GM06990 (cell line): ENCODE measurements around the gene CDRT4.

Source experiments
- DNase-seq: peaks from one replicate; pipeline ENCODE4 v3.0.0-alpha.2; 2011; ENCODE audit not compliant: insufficient read length; ENCODE audit errors: extremely low read depth
- H3K27me3 ChIP-seq: replicated peaks from 2 replicates; pipeline ENCODE4 v1.6.0; 2011; ENCODE audit warnings: low read length; ENCODE audit not compliant: control insufficient read depth, insufficient read depth
- H3K36me3 ChIP-seq: 2 replicates; pipeline ENCODE4 v1.5.1; 2011; ENCODE audit warnings: low read length; ENCODE audit not compliant: control insufficient read depth, insufficient read depth
- H3K4me3 ChIP-seq: replicated peaks from 2 replicates; pipeline ENCODE4 v1.5.1; 2011; ENCODE audit warnings: low read depth, mild to moderate bottlenecking, control low read depth, low read length
- CTCF ChIP-seq: IDR thresholded peaks from 2 replicates; pipeline ENCODE4 v1.5.1; 2011; ENCODE audit warnings: low read length, control low read depth, mild to moderate bottlenecking, inconsistent platforms; ENCODE audit not compliant: insufficient read depth, poor library complexity, severe bottlenecking

The CDRT4 gene

GRCh38 chr17:15512071-15512709 lies 44.8 kb upstream of the CDRT4 start:
- Histone ChIP-seq H3K27me3 (no peaks in the 10 kb centered on the region), H3K4me3 (no peak overlapping the region), H3K36me3 (no peaks in the 10 kb centered on the region)
- no peak for TF ChIP-seq CTCF
- DNase-seq, result no peak

- Histone ChIP-seq H3K4me3 (no peak overlapping the region), H3K27me3 (no peaks in the 10 kb centered on the region), H3K36me3 (no peaks in the 10 kb centered on the region)
- TF ChIP-seq CTCF, result no peak
- DNase-seq, result no peak
Measured at GRCh38 chr17:15511142-15511541, 43.7 kb upstream of the CDRT4 start.

GRCh38 chr17:15510361-15510760 lies 42.9 kb upstream of the CDRT4 start:
- no peaks in the 10 kb centered on the region for H3K27me3 ChIP-seq
- no peak for TF ChIP-seq CTCF
- no peak overlapping the region for H3K4me3 ChIP-seq
- H3K36me3 ChIP-seq, result no peaks in the 10 kb centered on the region
- DNase-seq, result no peak

- DNase-seq, result no peak
- Histone ChIP-seq H3K27me3 (no peaks in the 10 kb centered on the region), H3K36me3 (no peaks in the 10 kb centered on the region), H3K4me3 (no peak overlapping the region)
- no peak for TF ChIP-seq CTCF
Measured at GRCh38 chr17:15509095-15509494, 41.7 kb upstream of the CDRT4 start.

- Histone ChIP-seq H3K4me3 (no peak overlapping the region), H3K27me3 (no peaks in the 10 kb centered on the region), H3K36me3 (no peaks in the 10 kb centered on the region)
- DNase-seq, result no peak
- no peak for TF ChIP-seq CTCF
Measured at GRCh38 chr17:15508466-15508865, 41.0 kb upstream of the CDRT4 start.

GRCh38 chr17:15507896-15508295 lies 40.5 kb upstream of the CDRT4 start:
- Histone ChIP-seq H3K4me3 (no peak overlapping the region), H3K27me3 (no peaks in the 10 kb centered on the region), H3K36me3 (no peaks in the 10 kb centered on the region)
- no peak for TF ChIP-seq CTCF
- DNase-seq, result no peak
